Vagina (tissue), 2 donors: ENCODE results near the gene ENO3.

ENCODE experiments used
- POLR2AphosphoS5 ChIP-seq, 2 donors: sonication (generic); formaldehyde crosslinking; IDR thresholded peaks; one replicate each; pipeline ENCODE4 v1.9.0; 2017; ENCODE audit warnings: antibody characterized with exemption in 2 of 2, mild to moderate bottlenecking in 2 of 2, low read depth in 1 of 2; ENCODE audit not compliant: insufficient read depth in 1 of 2
- TF ChIP-seq, protein P1 (sequence below), 3 experiments: fragments of 450-650 bp in 2 of 3; fragments of 200-600 bp in 1 of 3; sonication (generic) in 1 of 3; IDR thresholded peaks; one replicate each; pipeline ENCODE4 v1.5.1; 2017 to 2019; ENCODE audit warnings: antibody characterized with exemption in 3 of 3, mild to moderate bottlenecking in 2 of 3, moderate library complexity in 2 of 3

DNA sequence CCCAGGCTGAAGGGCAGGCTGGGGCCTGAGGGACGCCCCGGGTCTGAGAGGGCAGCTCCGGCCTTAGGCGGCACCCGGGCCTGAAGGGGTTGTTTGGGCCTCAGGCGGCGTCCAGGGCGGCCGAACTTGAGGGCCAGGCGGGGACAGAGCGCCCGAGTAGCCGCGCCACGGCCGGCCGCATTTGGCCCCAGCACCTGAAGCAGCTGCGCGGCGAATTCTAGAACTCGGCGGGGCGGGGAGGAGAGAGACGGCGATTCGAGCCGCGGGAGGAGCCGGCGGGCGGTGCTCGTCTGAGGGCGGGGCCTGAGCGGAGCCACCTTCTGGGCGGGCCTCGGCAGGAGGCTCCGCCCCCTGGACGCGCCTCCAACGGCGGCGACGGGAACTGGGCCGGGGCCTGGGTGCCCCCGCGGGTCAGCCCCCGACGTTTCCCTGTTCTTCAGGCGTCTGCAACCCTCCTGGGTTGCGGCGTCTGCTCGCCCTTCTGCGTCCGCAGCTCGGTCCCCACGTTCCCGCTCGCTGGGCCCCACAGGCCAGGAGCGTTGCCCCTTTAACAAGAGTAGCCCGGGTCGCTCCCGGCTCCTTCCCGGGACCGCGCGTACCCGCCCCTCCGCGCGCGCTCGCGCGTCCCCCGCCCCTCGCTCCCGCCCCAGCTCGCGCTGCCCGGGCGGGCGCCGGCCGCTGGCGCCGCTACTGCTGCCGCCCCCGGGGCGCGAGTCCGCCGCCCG lies 46.5 kb downstream of the ENO3 start, which contains the start of the genes INCA1 and KIF1C:
- TF ChIP-seq, protein P1, sequence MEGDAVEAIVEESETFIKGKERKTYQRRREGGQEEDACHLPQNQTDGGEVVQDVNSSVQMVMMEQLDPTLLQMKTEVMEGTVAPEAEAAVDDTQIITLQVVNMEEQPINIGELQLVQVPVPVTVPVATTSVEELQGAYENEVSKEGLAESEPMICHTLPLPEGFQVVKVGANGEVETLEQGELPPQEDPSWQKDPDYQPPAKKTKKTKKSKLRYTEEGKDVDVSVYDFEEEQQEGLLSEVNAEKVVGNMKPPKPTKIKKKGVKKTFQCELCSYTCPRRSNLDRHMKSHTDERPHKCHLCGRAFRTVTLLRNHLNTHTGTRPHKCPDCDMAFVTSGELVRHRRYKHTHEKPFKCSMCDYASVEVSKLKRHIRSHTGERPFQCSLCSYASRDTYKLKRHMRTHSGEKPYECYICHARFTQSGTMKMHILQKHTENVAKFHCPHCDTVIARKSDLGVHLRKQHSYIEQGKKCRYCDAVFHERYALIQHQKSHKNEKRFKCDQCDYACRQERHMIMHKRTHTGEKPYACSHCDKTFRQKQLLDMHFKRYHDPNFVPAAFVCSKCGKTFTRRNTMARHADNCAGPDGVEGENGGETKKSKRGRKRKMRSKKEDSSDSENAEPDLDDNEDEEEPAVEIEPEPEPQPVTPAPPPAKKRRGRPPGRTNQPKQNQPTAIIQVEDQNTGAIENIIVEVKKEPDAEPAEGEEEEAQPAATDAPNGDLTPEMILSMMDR (IDR thresholded peaks at IDR 0.05): peak in 1 of 3 experiments; percentile 27
- TF ChIP-seq POLR2AphosphoS5 (IDR thresholded peaks at IDR 0.05; ENCODE audit: insufficient read depth in 1 of 2, low read depth in 1 of 2): peak; percentile 35 to 85
